RWPE2 (cell line): ENCODE measurements around the gene NFE2L3.
A peak's percentile ranks its signal among the peaks of the same experiment; 100 is the strongest.

ENCODE experiments used
- ATAC-seq: fragments of 200-7000 bp; cut with Tn5 transposase; 3 replicates; pipeline ENCODE4 v1.9.1; 2021; ENCODE audit warnings: low read depth
- DNase-seq: peaks from one replicate; pipeline ENCODE4 v3.0.0-alpha.2; 2020; ENCODE audit warnings: low spot score
- H3K27ac ChIP-seq: fragments of 450-650 bp; 2 replicates; pipeline ENCODE4 v1.5.1; 2017; ENCODE audit warnings: mild to moderate bottlenecking; ENCODE audit not compliant: poor library complexity, severe bottlenecking
- H3K27me3 ChIP-seq: fragments of 250-450 bp; sonication (Bioruptor Pico); 2 replicates; pipeline ENCODE4 v1.5.1; 2021; ENCODE audit warnings: mild to moderate bottlenecking, moderate library complexity; ENCODE audit not compliant: insufficient read depth, poor library complexity, severe bottlenecking
- H3K36me3 ChIP-seq: fragments of 250-450 bp; sonication (Bioruptor Pico); 2 replicates; pipeline ENCODE4 v1.5.1; 2020; ENCODE audit warnings: low read depth, mild to moderate bottlenecking, moderate library complexity
- H3K4me1 ChIP-seq: fragments of 250-450 bp; sonication (Bioruptor Pico); 2 replicates; pipeline ENCODE4 v1.5.1; 2021; ENCODE audit warnings: mild to moderate bottlenecking, moderate library complexity; ENCODE audit not compliant: insufficient read depth, poor library complexity, severe bottlenecking
- H3K4me3 ChIP-seq: fragments of 250-450 bp; sonication (Bioruptor Pico); 2 replicates; pipeline ENCODE4 v1.5.1; 2021; ENCODE audit warnings: mild to moderate bottlenecking, moderate library complexity; ENCODE audit not compliant: severe bottlenecking
- H3K9me3 ChIP-seq: fragments of 250-450 bp; sonication (Bioruptor Pico); 2 replicates; pipeline ENCODE4 v1.5.1; 2021; ENCODE audit warnings: mild to moderate bottlenecking, moderate library complexity; ENCODE audit not compliant: severe bottlenecking
- TF ChIP-seq, protein P1 (sequence below): fragments of 450-650 bp; IDR thresholded peaks from one replicate; pipeline ENCODE4 v1.5.1; 2017; ENCODE audit warnings: mild to moderate bottlenecking, moderate library complexity; ENCODE audit not compliant: poor library complexity, severe bottlenecking

NFE2L3 gene

DNA sequence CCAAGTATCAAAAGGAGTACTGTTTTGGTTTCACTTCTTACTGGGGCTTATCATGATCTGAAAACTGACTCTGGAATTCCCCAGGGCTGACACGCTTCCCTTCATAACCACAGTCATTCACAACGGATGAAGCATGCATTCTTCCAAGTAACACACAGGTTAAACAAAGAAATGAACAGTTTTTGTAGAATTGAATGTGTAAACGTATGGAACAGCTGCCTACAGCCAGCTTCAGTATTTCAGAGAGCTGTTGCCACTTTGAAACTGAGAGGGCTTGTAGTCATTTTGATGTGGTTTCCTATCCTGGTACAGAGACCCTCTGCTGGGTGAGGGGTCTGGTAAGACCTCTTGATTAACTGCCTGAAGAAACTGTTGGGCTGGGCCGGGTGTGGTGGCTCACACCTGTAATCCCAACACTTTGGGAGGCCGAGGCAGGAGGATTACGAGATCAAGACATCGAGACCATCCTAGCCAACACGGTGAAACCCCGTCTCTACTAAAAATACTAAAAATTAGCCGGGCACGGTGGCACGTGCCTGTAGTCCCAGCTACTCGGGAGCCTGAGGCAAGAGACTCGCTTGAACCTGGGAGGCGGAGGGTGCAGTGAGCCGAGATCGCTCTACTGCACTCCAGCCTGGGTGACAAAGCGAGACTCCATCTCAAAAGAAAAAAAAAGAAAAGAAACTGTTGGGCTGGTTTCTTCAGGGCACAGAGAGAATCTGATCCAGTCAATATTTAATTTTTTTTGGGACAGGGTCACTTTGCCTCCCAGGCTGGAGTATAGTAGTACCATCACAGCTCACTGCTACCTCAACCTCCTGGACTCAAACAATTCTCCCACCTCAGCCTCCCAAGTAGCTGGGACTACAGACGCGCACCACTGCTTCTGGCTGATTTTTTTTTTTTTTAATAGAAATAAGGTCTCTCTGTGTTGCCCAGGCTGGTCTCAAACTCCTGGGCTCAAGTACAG is 4.7 kb downstream of the NFE2L3 start:
- peak overlapping the region; percentile 70 for H3K27ac ChIP-seq
- H3K27me3 ChIP-seq, result no peaks in the 10 kb centered on the region
- DNase-seq (no peak), ATAC-seq (peak; percentile 77)
- H3K4me1 ChIP-seq, result peaks cover 41% of the 10 kb centered on the region
- no peaks in the 10 kb centered on the region for H3K36me3 ChIP-seq
- TF ChIP-seq, protein P1, sequence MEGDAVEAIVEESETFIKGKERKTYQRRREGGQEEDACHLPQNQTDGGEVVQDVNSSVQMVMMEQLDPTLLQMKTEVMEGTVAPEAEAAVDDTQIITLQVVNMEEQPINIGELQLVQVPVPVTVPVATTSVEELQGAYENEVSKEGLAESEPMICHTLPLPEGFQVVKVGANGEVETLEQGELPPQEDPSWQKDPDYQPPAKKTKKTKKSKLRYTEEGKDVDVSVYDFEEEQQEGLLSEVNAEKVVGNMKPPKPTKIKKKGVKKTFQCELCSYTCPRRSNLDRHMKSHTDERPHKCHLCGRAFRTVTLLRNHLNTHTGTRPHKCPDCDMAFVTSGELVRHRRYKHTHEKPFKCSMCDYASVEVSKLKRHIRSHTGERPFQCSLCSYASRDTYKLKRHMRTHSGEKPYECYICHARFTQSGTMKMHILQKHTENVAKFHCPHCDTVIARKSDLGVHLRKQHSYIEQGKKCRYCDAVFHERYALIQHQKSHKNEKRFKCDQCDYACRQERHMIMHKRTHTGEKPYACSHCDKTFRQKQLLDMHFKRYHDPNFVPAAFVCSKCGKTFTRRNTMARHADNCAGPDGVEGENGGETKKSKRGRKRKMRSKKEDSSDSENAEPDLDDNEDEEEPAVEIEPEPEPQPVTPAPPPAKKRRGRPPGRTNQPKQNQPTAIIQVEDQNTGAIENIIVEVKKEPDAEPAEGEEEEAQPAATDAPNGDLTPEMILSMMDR, result no peak
- peak overlapping the region; percentile 9 for H3K4me3 ChIP-seq
- H3K9me3 ChIP-seq, result no peaks in the 10 kb centered on the region

DNA sequence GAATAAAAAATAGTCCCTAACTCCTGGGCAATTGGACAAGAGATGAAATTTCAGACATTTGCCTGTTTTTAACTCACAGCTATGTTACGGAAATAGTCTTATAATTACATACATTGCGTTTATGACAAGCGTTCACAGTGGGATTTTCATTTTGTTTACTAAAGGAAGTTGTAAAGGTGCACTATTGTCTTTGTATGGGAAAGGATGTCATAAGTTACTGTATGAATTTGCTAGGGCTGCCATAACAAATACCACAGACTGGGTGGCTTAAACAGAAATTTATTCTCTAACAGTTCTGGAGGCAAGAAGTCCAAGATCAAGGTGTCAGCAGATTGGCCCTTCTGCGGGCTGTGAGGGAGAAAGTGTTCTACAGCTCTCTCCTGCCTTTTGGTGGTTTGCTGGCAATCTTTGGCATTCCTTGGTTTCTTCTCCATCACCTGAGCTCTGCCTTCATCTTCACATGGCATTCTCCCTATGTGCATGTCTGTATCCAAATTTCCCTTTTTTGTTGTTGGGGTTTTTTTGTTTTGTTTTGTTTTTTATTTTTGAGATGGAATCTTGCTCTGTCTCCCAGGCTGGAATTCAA is 5.6 kb downstream of the NFE2L3 start:
- Histone ChIP-seq H3K4me3 (no peak overlapping the region), H3K27ac (peak overlapping the region; percentile 70), H3K36me3 (no peaks in the 10 kb centered on the region), H3K4me1 (peaks cover 41% of the 10 kb centered on the region), H3K27me3 (no peaks in the 10 kb centered on the region), H3K9me3 (no peaks in the 10 kb centered on the region)
- TF ChIP-seq, protein P1, result no peak
- no peak for DNase-seq
- ATAC-seq, result no peak

- H3K27ac ChIP-seq, result peak overlapping the region; percentile 31
- ATAC-seq, result no peak
Measured at GRCh38 chr7:26159243-26159642, 7.2 kb downstream of the NFE2L3 start.

GRCh38 chr7:26160896-26161295 is 8.9 kb downstream of the NFE2L3 start:
- H3K4me3 ChIP-seq, result no peak overlapping the region
- H3K27ac ChIP-seq, result no peak overlapping the region
- no peak for ATAC-seq
- H3K36me3 ChIP-seq, result no peaks in the 10 kb centered on the region
- no peaks in the 10 kb centered on the region for H3K9me3 ChIP-seq
- no peak for DNase-seq
- H3K27me3 ChIP-seq, result no peaks in the 10 kb centered on the region
- H3K4me1 ChIP-seq, result peaks cover 23% of the 10 kb centered on the region
- TF ChIP-seq, protein P1, result no peak

More at GRCh38 chr7:26159243-26159642, 7.2 kb downstream of the NFE2L3 start:
- Histone ChIP-seq H3K9me3 (no peaks in the 10 kb centered on the region), H3K36me3 (no peaks in the 10 kb centered on the region), H3K4me3 (no peak overlapping the region), H3K27me3 (no peaks in the 10 kb centered on the region), H3K4me1 (peaks cover 32% of the 10 kb centered on the region)
- DNase-seq, result no peak
- TF ChIP-seq, protein P1, result no peak
